Measurements from ENCODE around the gene PPT2. TPM values are rescaled to one million over a fixed set of nuclear protein-coding genes. Genes with fewer than 3 reads are reported as not detected.

The PPT2 gene
- total RNA-seq, 2 donors from 2014 or later: 18.6 to 32.9 TPM

- H3K27ac ChIP-seq: peak overlapping the region; percentile 88 to 89
- peaks cover 14% of the 10 kb centered on the region for H3K4me1 ChIP-seq (replicated peaks)
- no peaks in the 10 kb centered on the region for H3K36me3 ChIP-seq
- peak overlapping the region; percentile 20 to 27 for H3K4me3 ChIP-seq
- intact Hi-C loops (cut with DNase I): loop anchor here (2.0 to 10.0 kb wide), 3 partner anchors 21 to 247 kb away; partner anchors contain the start of genes FKBPL and ZBTB12
- 25% methylated on average over 8 of the region's 8 CpGs for WGBS
- TF ChIP-seq, protein P1, sequence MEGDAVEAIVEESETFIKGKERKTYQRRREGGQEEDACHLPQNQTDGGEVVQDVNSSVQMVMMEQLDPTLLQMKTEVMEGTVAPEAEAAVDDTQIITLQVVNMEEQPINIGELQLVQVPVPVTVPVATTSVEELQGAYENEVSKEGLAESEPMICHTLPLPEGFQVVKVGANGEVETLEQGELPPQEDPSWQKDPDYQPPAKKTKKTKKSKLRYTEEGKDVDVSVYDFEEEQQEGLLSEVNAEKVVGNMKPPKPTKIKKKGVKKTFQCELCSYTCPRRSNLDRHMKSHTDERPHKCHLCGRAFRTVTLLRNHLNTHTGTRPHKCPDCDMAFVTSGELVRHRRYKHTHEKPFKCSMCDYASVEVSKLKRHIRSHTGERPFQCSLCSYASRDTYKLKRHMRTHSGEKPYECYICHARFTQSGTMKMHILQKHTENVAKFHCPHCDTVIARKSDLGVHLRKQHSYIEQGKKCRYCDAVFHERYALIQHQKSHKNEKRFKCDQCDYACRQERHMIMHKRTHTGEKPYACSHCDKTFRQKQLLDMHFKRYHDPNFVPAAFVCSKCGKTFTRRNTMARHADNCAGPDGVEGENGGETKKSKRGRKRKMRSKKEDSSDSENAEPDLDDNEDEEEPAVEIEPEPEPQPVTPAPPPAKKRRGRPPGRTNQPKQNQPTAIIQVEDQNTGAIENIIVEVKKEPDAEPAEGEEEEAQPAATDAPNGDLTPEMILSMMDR (IDR thresholded peaks at IDR 0.05): no peak
- TF ChIP-seq POLR2A (IDR thresholded peaks at IDR 0.05): no peak
- no peak for TF ChIP-seq POLR2AphosphoS5 (IDR thresholded peaks at IDR 0.05)
- H3K27me3 ChIP-seq (replicated peaks; ENCODE audit: insufficient read depth): no peaks in the 10 kb centered on the region
- no peaks in the 10 kb centered on the region for H3K9me3 ChIP-seq
- DNase-seq (ENCODE audit: low spot score): no peak
Measured at GRCh38 chr6:32151181-32151862, 2.6 kb upstream of the PPT2 start.

- peak within 1 kb of the TSS; percentile 53 to 61 for H3K4me3 ChIP-seq
- no peaks in the 10 kb centered on the region for H3K36me3 ChIP-seq
- intact Hi-C loops (cut with DNase I): loop anchor here (2.0 to 10.0 kb wide), 3 partner anchors 21 to 247 kb away; partner anchors contain the start of genes FKBPL and ZBTB12
- no peaks in the 10 kb centered on the region for H3K27me3 ChIP-seq (replicated peaks; ENCODE audit: insufficient read depth)
- H3K27ac ChIP-seq: peak within 1 kb of the TSS; percentile 88 to 89
- H3K4me1 ChIP-seq (replicated peaks): peaks cover 14% of the 10 kb centered on the region
- WGBS: 11% methylated on average over 23 of the region's 24 CpGs
- no peaks in the 10 kb centered on the region for H3K9me3 ChIP-seq
- DNase-seq (ENCODE audit: low spot score): no peak
- TF ChIP-seq POLR2A (IDR thresholded peaks at IDR 0.05) (no peak), POLR2AphosphoS5 (IDR thresholded peaks at IDR 0.05) (no peak)
- TF ChIP-seq, protein P1 (IDR thresholded peaks at IDR 0.05): no peak
Measured at GRCh38 chr6:32151863-32152768, 1.8 kb upstream of the PPT2 start, which contains the start of gene PRRT1. TSS of gene PRRT1 (minus strand) at chr6:32151939. CDS start at chr6:32151827, 112 bp downstream.

GRCh38 chr6:32152769-32153563 lies 975 bp upstream of the PPT2 start:
- TF ChIP-seq POLR2AphosphoS5 (IDR thresholded peaks at IDR 0.05) (no peak), POLR2A (IDR thresholded peaks at IDR 0.05) (no peak)
- TF ChIP-seq, protein P1 (IDR thresholded peaks at IDR 0.05): no peak
- Histone ChIP-seq H3K9me3 (no peaks in the 10 kb centered on the region), H3K36me3 (peaks cover 0 to 5% of the 10 kb centered on the region in 2 donors), H3K27me3 (replicated peaks; ENCODE audit: insufficient read depth) (no peaks in the 10 kb centered on the region), H3K4me1 (replicated peaks) (peaks cover 14% of the 10 kb centered on the region), H3K4me3 (peak overlapping the region; percentile 53 to 61), H3K27ac (peak overlapping the region; percentile 88 to 89)
- no peak for DNase-seq (ENCODE audit: low spot score)
- intact Hi-C loops (cut with DNase I): loop anchor here (10.0 kb wide), 2 partner anchors 188 to 248 kb away; partner anchors contain the start of gene ZBTB12
- WGBS: 12% methylated on average over 35 of the region's 35 CpGs

DNA sequence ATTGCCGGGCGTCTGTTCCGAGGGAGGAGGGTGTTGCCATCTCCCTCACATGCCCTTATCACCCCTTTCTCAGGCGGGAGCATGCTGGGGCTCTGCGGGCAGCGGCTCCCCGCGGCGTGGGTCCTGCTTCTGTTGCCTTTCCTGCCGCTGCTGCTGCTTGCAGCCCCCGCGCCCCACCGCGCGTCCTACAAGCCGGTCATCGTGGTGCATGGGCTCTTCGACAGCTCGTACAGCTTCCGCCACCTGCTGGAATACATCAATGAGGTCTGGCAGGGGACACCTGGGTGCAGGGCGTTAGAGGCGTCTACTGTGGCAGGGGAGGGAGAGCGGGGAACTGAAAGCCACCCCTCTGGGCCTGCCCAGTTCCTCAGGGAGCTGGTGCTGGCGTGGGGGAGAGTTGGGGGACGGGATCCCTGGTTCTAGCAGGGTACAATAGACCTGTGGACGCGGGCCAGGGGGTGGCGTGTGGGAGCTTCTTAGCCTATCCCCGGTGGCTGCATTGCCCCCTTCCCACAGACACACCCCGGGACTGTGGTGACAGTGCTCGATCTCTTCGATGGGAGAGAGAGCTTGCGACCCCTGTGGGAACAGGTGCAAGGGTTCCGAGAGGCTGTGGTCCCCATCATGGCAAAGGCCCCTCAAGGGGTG lies 697 bp downstream of the PPT2 start:
- peak overlapping the region; percentile 88 to 89 for H3K27ac ChIP-seq
- H3K36me3 ChIP-seq: peaks cover 0 to 5% of the 10 kb centered on the region in 2 donors
- H3K4me1 ChIP-seq (replicated peaks): peaks cover 14% of the 10 kb centered on the region
- peak; percentile 79 for DNase-seq (ENCODE audit: low spot score)
- TF ChIP-seq POLR2A (IDR thresholded peaks at IDR 0.05) (peak; percentile 28), POLR2AphosphoS5 (IDR thresholded peaks at IDR 0.05) (peak; percentile 54)
- TF ChIP-seq, protein P1 (IDR thresholded peaks at IDR 0.05): peak; percentile 27 to 87 (median 70)
- peak overlapping the region; percentile 53 to 61 for H3K4me3 ChIP-seq
- H3K27me3 ChIP-seq (replicated peaks; ENCODE audit: insufficient read depth): no peaks in the 10 kb centered on the region
- intact Hi-C loops (cut with DNase I): loop anchor here (1.0 to 10.0 kb wide), 3 partner anchors 36 to 250 kb away; partner anchors contain the start of gene ZBTB12
- WGBS: 2% methylated on average over 31 of the region's 34 CpGs
- no peaks in the 10 kb centered on the region for H3K9me3 ChIP-seq

Data from prostate gland (tissue), 2 donors.